ENCODE measurements around the gene CRISP1. TPM values are rescaled to one million over a fixed set of nuclear protein-coding genes. Genes with fewer than 3 reads are reported as not detected.

CRISP1 gene
- total RNA-seq: not detected in 2 replicates

GRCh38 chr6:49866485-49866943 is at the start of gene CRISP1:
TSS of gene CRISP1 (minus strand) at chr6:49866535. CDS start at chr6:49857400, 9,135 bp downstream.

GRCh38 chr6:49787176-49787575 is 79.2 kb downstream of the CRISP1 start, which contains the start of gene PGK2:
TSS of gene PGK2 (minus strand) at chr6:49787285. CDS start at chr6:49787187, 98 bp downstream.

Other genes starting within 250 kb of the CRISP1 start
- not detected in 2 replicates for gene RHAG, start 229.7 kb downstream of the CRISP1 start, total RNA-seq
- not detected in 2 replicates for gene CRISP2, start 153.0 kb downstream of the CRISP1 start, total RNA-seq
- gene CRISP3, start 122.1 kb downstream of the CRISP1 start, total RNA-seq: not detected in 2 replicates
- not detected in 2 replicates for gene PGK2, start 79.2 kb downstream of the CRISP1 start, total RNA-seq
- not detected in 2 replicates for gene DEFB114, start 97.6 kb upstream of the CRISP1 start, total RNA-seq
- not detected in 2 replicates for gene DEFB113, start 103.1 kb upstream of the CRISP1 start, total RNA-seq
- gene DEFB110, start 155.5 kb upstream of the CRISP1 start, total RNA-seq: not detected in 2 replicates
- gene DEFB112, start 183.4 kb upstream of the CRISP1 start, total RNA-seq: not detected in 2 replicates

Data from cardiac ventricle fibroblast (primary cell).